Measurements from ENCODE around the gene NFS1.
"Not testable (repeated sequence)": the region's sequence is repeated elsewhere in the genome, so short reads cannot be mapped to it uniquely, and the experiment has no call there.

The NFS1 gene

DNA sequence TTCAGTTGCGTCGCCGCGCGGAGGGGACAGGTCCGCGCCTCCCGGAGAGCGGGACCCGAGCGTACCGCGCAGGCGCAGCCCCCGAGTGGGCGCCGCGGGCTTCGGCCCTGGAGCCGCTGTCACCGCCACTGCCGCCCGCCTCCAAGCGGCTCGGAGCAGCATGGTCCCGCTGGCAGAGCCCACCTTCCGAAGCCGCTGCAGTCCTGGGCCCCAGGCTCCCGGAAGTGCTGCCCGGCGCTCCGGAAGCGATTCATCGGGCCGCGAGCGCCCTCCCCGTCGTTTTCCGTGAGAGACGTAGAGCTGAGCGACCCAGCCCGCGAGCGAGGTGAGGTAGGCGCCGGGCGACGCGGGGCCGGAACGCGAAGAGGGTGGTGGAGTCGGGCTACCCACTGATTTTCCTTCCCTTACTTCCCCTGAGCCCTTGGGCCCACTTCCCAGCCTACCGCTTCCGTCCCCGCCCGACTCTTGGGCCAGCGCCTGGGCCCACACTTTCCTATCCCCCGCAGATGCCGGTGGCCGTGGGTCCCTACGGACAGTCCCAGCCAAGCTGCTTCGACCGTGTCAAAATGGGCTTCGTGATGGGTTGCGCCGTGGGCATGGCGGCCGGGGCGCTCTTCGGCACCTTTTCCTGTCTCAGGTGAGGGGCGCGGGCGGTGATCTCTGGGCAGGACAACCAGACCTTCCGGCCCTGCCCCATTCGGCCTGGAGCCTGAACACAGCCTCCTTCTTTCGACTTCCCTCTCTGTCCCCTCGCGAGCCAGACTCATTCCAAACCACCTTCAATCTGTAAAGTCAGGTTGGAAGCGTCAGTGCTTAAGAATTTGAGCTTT is at the start of gene NFS1, which contains the start of gene ROMO1:
Gene NFS1 (minus strand): TSS at position 226 of the 830 bp plus-strand sequence. CDS start 64 bp downstream, at position 162.
Gene ROMO1 (plus strand): TSS at position 279 of the 830 bp plus-strand sequence. CDS start 228 bp downstream, at position 507.
- Histone ChIP-seq H3K4me2 (ENCODE audit: low read length) (peak within 1 kb of the TSS; percentile 84), H3K79me2 (ENCODE audit: control insufficient read depth, low read length) (peaks cover 37% of the 10 kb centered on the region), H4K20me1 (ENCODE audit: control insufficient read depth, insufficient read depth, low read depth, low read length) (no peaks in the 10 kb centered on the region), H3K4me3 (ENCODE audit: low read length) (peak within 1 kb of the TSS; percentile 97), H3F3A (ENCODE audit: control insufficient read depth, insufficient read depth) (peaks cover 44% of the 10 kb centered on the region), H3K9me3 (ENCODE audit: control insufficient read depth, insufficient read depth, low read length) (no peaks in the 10 kb centered on the region), H3K27me3 (ENCODE audit: control insufficient read depth, low read length) (no peaks in the 10 kb centered on the region), H3K9me2 (replicated peaks; ENCODE audit: control insufficient read depth, low read length) (no peaks in the 10 kb centered on the region), H3K36me3 (ENCODE audit: control insufficient read depth, low read length) (peaks cover 64% of the 10 kb centered on the region), H3K27ac (ENCODE audit: low read depth, low read length) (peak within 1 kb of the TSS; percentile 83), H3K4me1 (ENCODE audit: control insufficient read depth, low read length) (peaks cover 29% of the 10 kb centered on the region)
- TF ChIP-seq CTCF (IDR thresholded peaks at IDR 0.05; ENCODE audit: low read depth, low read length, poor library complexity, severe bottlenecking) (peak; percentile 33), EZH2phosphoT487 (IDR thresholded peaks at IDR 0.05; ENCODE audit: borderline replicate concordance, low read length) (no peak)

DNA sequence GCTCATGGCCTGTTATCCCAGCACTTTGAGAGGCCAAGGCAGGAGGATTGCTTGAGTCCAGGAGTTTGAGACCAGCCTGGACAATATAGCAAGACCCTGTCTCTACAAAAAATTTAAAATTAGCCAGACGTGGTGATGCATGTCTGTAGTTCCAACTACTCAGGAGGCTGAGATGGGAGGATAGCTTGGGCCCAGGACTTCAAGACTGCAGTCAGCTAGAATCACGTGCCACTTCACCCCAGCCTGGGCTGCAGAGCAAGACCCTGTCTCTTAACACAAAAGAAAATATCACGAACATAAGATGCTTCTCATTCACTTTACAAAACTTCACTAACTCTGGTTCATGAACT is 45.3 kb upstream of the NFS1 start:
- peaks cover 11% of the 10 kb centered on the region for H4K20me1 ChIP-seq (ENCODE audit: control insufficient read depth, insufficient read depth, low read depth, low read length)
- H3K4me2 ChIP-seq (ENCODE audit: low read length) = peak overlapping the region; percentile 73
- peak overlapping the region; percentile 90; the same call in 1 of the 2 replicates for H3K4me3 ChIP-seq (ENCODE audit: low read length)
- peaks cover 23% of the 10 kb centered on the region for H3F3A ChIP-seq (ENCODE audit: control insufficient read depth, insufficient read depth)
- H3K9me3 ChIP-seq (ENCODE audit: control insufficient read depth, insufficient read depth, low read length); H3K9me2 ChIP-seq (replicated peaks; ENCODE audit: control insufficient read depth, low read length); H3K27me3 ChIP-seq (ENCODE audit: control insufficient read depth, low read length): not testable (repeated sequence)
- peaks cover 39% of the 10 kb centered on the region for H3K79me2 ChIP-seq (ENCODE audit: control insufficient read depth, low read length)
- H3K27ac ChIP-seq (ENCODE audit: low read depth, low read length) = peak overlapping the region; percentile 97; the same call in 1 of the 2 replicates
- H3K36me3 ChIP-seq (ENCODE audit: control insufficient read depth, low read length) = peaks cover 31% of the 10 kb centered on the region
- peaks cover 35% of the 10 kb centered on the region for H3K4me1 ChIP-seq (ENCODE audit: control insufficient read depth, low read length)

DNA sequence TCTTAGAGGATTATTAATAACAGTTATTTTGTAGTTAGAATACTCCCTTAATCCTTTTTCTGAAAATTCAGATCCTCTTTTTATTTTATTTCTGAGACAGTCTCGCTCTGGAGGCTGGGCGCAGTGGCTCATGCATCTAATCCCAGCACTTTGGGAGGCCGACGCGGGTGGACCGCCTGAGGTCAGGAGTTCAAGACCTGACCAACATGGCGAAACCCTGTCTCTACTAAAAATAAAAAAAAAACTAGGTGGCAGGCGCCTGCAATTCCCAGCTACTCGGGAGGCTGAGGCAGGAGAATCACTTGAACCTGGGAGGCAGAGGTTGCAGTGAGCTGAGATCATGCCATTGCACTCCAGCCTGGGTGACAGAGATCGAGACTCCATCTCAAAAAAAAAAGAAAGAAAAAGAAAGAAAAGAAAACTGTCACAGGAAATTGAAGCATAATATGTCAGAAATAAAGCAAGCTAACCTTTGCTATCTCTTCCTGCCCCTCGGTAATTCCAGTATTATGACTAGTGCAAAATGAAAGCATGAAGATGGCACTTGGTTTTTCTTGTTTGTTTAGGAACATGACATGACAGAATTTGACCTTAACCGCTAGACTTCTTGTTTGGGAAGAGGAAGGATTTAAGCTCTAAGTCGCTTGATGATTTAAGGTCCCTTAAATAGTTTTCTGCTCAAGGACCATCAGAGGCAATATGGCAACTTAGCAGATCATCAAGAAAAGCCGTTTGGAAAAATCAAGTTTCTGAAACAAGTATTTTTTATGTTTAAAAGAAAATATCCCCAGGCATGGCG is 44.7 kb upstream of the NFS1 start:
- peak overlapping the region; percentile 97 for H3K27ac ChIP-seq (ENCODE audit: low read depth, low read length)
- H3K4me3 ChIP-seq (ENCODE audit: low read length) = peak overlapping the region; percentile 90
- no peak for TF ChIP-seq CTCF (IDR thresholded peaks at IDR 0.05; ENCODE audit: low read depth, low read length, poor library complexity, severe bottlenecking)
- TF ChIP-seq EZH2phosphoT487 (IDR thresholded peaks at IDR 0.05; ENCODE audit: borderline replicate concordance, low read length) = no peak

More for the DNA sequence above, 44.7 kb upstream of the NFS1 start:
- Histone ChIP-seq H3F3A (ENCODE audit: control insufficient read depth, insufficient read depth) (peaks cover 23% of the 10 kb centered on the region), H3K79me2 (ENCODE audit: control insufficient read depth, low read length) (peaks cover 45% of the 10 kb centered on the region), H3K4me1 (ENCODE audit: control insufficient read depth, low read length) (peaks cover 39% of the 10 kb centered on the region), H4K20me1 (ENCODE audit: control insufficient read depth, insufficient read depth, low read depth, low read length) (peaks cover 14% of the 10 kb centered on the region), H3K27me3 (ENCODE audit: control insufficient read depth, low read length) (no peaks in the 10 kb centered on the region), H3K9me2 (replicated peaks; ENCODE audit: control insufficient read depth, low read length) (no peaks in the 10 kb centered on the region), H3K36me3 (ENCODE audit: control insufficient read depth, low read length) (peaks cover 37% of the 10 kb centered on the region), H3K4me2 (ENCODE audit: low read length) (peak overlapping the region; percentile 73), H3K9me3 (ENCODE audit: control insufficient read depth, insufficient read depth, low read length) (no peaks in the 10 kb centered on the region)

All from DOHH2 (cell line).